Fibroblast of lung (primary cell): ENCODE measurements around the gene GALNT18.

ENCODE experiments used
- EZH2 ChIP-seq: IDR thresholded peaks from 2 replicates; pipeline ENCODE4 v1.5.1; 2012; ENCODE audit warnings: low read length, control low read depth, mild to moderate bottlenecking; ENCODE audit errors: missing control alignments
- TF ChIP-seq, protein P1 (sequence below), 2 donors: IDR thresholded peaks in 1 of 2; conservative IDR thresholded peaks in 1 of 2; 1 replicate in 1 of 2; 2 replicates in 1 of 2; pipeline ENCODE4 v1.5.1; 2011 to 2012; ENCODE audit warnings: low read length in 2 of 2, control low read depth in 1 of 2, inconsistent platforms in 1 of 2, low read depth in 1 of 2, mild to moderate bottlenecking in 1 of 2

DNA sequence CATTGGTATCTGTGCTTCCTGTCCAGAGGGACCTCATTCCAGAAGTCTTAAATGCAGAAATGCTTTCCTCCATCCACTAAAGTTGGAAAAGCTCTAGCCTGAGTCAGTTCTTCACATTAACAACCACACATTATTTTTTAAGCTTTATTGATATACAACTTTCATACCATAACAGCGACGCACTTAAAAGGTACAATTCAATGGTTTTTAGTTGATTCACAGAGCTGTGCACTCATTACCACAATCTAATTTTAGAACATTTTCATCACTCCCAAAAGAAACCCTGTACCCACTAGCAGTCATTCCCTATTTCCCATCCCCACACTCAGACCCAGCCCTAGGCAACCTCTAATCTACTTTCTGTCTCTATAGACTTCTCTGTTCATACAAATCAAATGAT, 27.6 kb downstream of the GALNT18 start:
- TF ChIP-seq, protein P1, sequence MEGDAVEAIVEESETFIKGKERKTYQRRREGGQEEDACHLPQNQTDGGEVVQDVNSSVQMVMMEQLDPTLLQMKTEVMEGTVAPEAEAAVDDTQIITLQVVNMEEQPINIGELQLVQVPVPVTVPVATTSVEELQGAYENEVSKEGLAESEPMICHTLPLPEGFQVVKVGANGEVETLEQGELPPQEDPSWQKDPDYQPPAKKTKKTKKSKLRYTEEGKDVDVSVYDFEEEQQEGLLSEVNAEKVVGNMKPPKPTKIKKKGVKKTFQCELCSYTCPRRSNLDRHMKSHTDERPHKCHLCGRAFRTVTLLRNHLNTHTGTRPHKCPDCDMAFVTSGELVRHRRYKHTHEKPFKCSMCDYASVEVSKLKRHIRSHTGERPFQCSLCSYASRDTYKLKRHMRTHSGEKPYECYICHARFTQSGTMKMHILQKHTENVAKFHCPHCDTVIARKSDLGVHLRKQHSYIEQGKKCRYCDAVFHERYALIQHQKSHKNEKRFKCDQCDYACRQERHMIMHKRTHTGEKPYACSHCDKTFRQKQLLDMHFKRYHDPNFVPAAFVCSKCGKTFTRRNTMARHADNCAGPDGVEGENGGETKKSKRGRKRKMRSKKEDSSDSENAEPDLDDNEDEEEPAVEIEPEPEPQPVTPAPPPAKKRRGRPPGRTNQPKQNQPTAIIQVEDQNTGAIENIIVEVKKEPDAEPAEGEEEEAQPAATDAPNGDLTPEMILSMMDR (conservative IDR thresholded peaks at IDR 0.05 in 1 of 2, IDR thresholded peaks at IDR 0.05 in 1 of 2; ENCODE audit: low read depth in 1 of 2, low read length in 2 of 2), result no peak
- no peak for TF ChIP-seq EZH2
